H9 (cell line): Measurements from ENCODE around the gene PRTG. TPM values are rescaled to one million over a fixed set of nuclear protein-coding genes. Genes with fewer than 3 reads are reported as not detected.
A peak's percentile ranks its signal among the peaks of the same experiment; 100 is the strongest.

ENCODE experiments used
- DNase-seq: peaks from one replicate; pipeline ENCODE4 v3.0.0-alpha.2; 2017
- H2AFZ ChIP-seq: one replicate; pipeline ENCODE4 v1.6.1; 2013; ENCODE audit warnings: mild to moderate bottlenecking, low read length, control low read depth, moderate library complexity
- H2AK5ac ChIP-seq: 2 replicates; pipeline ENCODE4 v1.6.1; 2013; ENCODE audit warnings: low read length, control low read depth, mixed read lengths; ENCODE audit not compliant: insufficient read length
- H2BK120ac ChIP-seq: one replicate; pipeline ENCODE4 v1.6.1; 2013; ENCODE audit warnings: low read depth, mild to moderate bottlenecking, low read length, control low read depth, inconsistent platforms; ENCODE audit not compliant: poor library complexity, severe bottlenecking
- H2BK12ac ChIP-seq: 2 replicates; pipeline ENCODE4 v1.6.1; 2013; ENCODE audit warnings: low read length, control low read depth, mixed read lengths, low read depth; ENCODE audit not compliant: insufficient read length
- H2BK15ac ChIP-seq: 2 replicates; pipeline ENCODE4 v1.6.1; 2013; ENCODE audit warnings: low read depth, low read length, control low read depth
- H2BK20ac ChIP-seq: one replicate; pipeline ENCODE4 v1.6.1; 2013; ENCODE audit warnings: low read depth, mild to moderate bottlenecking, low read length, control low read depth, inconsistent platforms; ENCODE audit not compliant: poor library complexity, severe bottlenecking
- H2BK5ac ChIP-seq: 2 replicates; pipeline ENCODE4 v1.6.1; 2013; ENCODE audit warnings: low read length, control low read depth, mixed read lengths; ENCODE audit not compliant: insufficient read length
- H3K14ac ChIP-seq: 2 replicates; pipeline ENCODE4 v1.6.1; 2013; ENCODE audit warnings: low read length, control low read depth; ENCODE audit not compliant: insufficient read depth
- H3K18ac ChIP-seq: 2 replicates; pipeline ENCODE4 v1.6.1; 2013; ENCODE audit warnings: low read depth, mild to moderate bottlenecking, mixed read lengths, low read length, control low read depth; ENCODE audit not compliant: insufficient read length
- H3K23ac ChIP-seq: 2 replicates; pipeline ENCODE4 v1.6.1; 2013; ENCODE audit warnings: low read length, control low read depth, mixed read lengths, low read depth; ENCODE audit not compliant: insufficient read length
- H3K23me2 ChIP-seq: 2 replicates; pipeline ENCODE4 v1.6.1; 2013; ENCODE audit warnings: low read depth, mild to moderate bottlenecking, mixed read lengths, low read length, control low read depth; ENCODE audit not compliant: insufficient read length, poor library complexity, severe bottlenecking
- H3K27ac ChIP-seq: 2 replicates; pipeline ENCODE4 v1.5.1; 2013; ENCODE audit warnings: low read length, control low read depth, mixed read lengths, low read depth; ENCODE audit not compliant: insufficient read length
- H3K27me3 ChIP-seq: 2 replicates; pipeline ENCODE4 v1.6.1; 2013; ENCODE audit warnings: low read length, control low read depth, inconsistent platforms; ENCODE audit not compliant: insufficient read depth
- H3K4ac ChIP-seq: 2 replicates; pipeline ENCODE4 v1.6.1; 2013; ENCODE audit warnings: low read depth, mild to moderate bottlenecking, control low read depth, inconsistent platforms, low read length, moderate library complexity
- H3K4me1 ChIP-seq: 2 replicates; pipeline ENCODE4 v1.6.1; 2013; ENCODE audit warnings: low read length, control low read depth, inconsistent platforms; ENCODE audit not compliant: insufficient read depth
- H3K4me2 ChIP-seq: 2 replicates; pipeline ENCODE4 v1.6.1; 2013; ENCODE audit warnings: low read length, control low read depth, mixed read lengths; ENCODE audit not compliant: insufficient read length, insufficient read depth
- H3K56ac ChIP-seq: 2 replicates; pipeline ENCODE4 v1.6.1; 2013; ENCODE audit warnings: low read depth, mild to moderate bottlenecking, mixed read lengths, low read length, control low read depth; ENCODE audit not compliant: insufficient read length
- H3K79me1 ChIP-seq: 2 replicates; pipeline ENCODE4 v1.6.1; 2013; ENCODE audit warnings: low read depth, mild to moderate bottlenecking, moderate library complexity, low read length, control low read depth, inconsistent platforms; ENCODE audit not compliant: insufficient read depth, poor library complexity, severe bottlenecking
- H3K79me2 ChIP-seq: 2 replicates; pipeline ENCODE4 v1.6.1; 2013; ENCODE audit warnings: low read length, control low read depth, inconsistent platforms; ENCODE audit not compliant: insufficient read depth
- H3K9ac ChIP-seq: 2 replicates; pipeline ENCODE4 v1.6.1; 2013; ENCODE audit warnings: low read length, control low read depth, mixed read lengths; ENCODE audit not compliant: insufficient read length; ENCODE audit errors: extremely low read depth
- H3K9me3 ChIP-seq: one replicate; pipeline ENCODE4 v1.6.1; 2013; ENCODE audit warnings: low read depth, low read length, inconsistent platforms; ENCODE audit not compliant: control insufficient read depth
- H3T11ph ChIP-seq: one replicate; pipeline ENCODE4 v1.6.1; 2013; ENCODE audit warnings: mild to moderate bottlenecking, low read length, control low read depth, inconsistent platforms
- H4K20me1 ChIP-seq: one replicate; pipeline ENCODE4 v1.6.1; 2013; ENCODE audit not compliant: control insufficient read depth, insufficient read length, insufficient read depth
- H4K5ac ChIP-seq: 2 replicates; pipeline ENCODE4 v1.6.1; 2013; ENCODE audit warnings: low read depth, mild to moderate bottlenecking, mixed read lengths, low read length, control low read depth; ENCODE audit not compliant: insufficient read length
- H4K8ac ChIP-seq: replicated peaks from 2 replicates; pipeline ENCODE4 v1.6.1; 2013; ENCODE audit warnings: low read length, control low read depth, mixed read lengths, low read depth; ENCODE audit not compliant: insufficient read length
- H4K91ac ChIP-seq: 2 replicates; pipeline ENCODE4 v1.6.1; 2013; ENCODE audit warnings: low read depth, mild to moderate bottlenecking, moderate library complexity, mixed read lengths, low read length, control low read depth; ENCODE audit not compliant: insufficient read length
- H3K27ac Mint-ChIP-seq, 3 experiments: 2 replicates in 2 of 3; 3 replicates in 1 of 3; pipeline ENCODE4 v1.8.0; 2020 to 2021; ENCODE audit warnings: mixed read lengths in 3 of 3, mild to moderate bottlenecking in 1 of 3, moderate library complexity in 1 of 3
- H3K27me3 Mint-ChIP-seq: 2 replicates; pipeline ENCODE4 v1.8.0; 2021; ENCODE audit warnings: low read depth, mild to moderate bottlenecking, moderate library complexity, mixed read lengths
- H3K36me3 Mint-ChIP-seq, 3 experiments: 2 replicates in 2 of 3; 3 replicates in 1 of 3; pipeline ENCODE4 v1.8.0; 2020 to 2021; ENCODE audit warnings: low read depth in 3 of 3, mixed read lengths in 3 of 3; ENCODE audit not compliant: insufficient read depth in 1 of 3
- H3K4me1 Mint-ChIP-seq, 2 experiments: 2 replicates each; pipeline ENCODE4 v1.8.0; 2020; ENCODE audit warnings: mixed read lengths in 2 of 2
- H3K4me3 Mint-ChIP-seq, 2 experiments: 2 replicates in 1 of 2; 3 replicates in 1 of 2; pipeline ENCODE4 v1.8.0; 2020 to 2021; ENCODE audit warnings: mild to moderate bottlenecking in 2 of 2, mixed read lengths in 2 of 2, moderate library complexity in 1 of 2
- H3K9me3 Mint-ChIP-seq, 2 experiments: 2 replicates in 1 of 2; 3 replicates in 1 of 2; pipeline ENCODE4 v1.8.0; 2020; ENCODE audit warnings: mild to moderate bottlenecking in 2 of 2, mixed read lengths in 2 of 2, moderate library complexity in 1 of 2
- CTCF ChIP-seq: fragments of 200-600 bp; sonication (generic); conservative IDR thresholded peaks from 3 replicates; pipeline ENCODE4 v1.8.0; 2021; ENCODE audit warnings: antibody characterized with exemption, mild to moderate bottlenecking
- WGBS: extraction: QIAGEN DNeasy Blood & Tissue Kit; methylation state at CpG from one replicate; pipeline ENCODE4 v1.1.7; 2013; ENCODE audit warnings: missing lambda C conversion rate, low lambda C conversion rate, mixed read lengths; ENCODE audit not compliant: insufficient read length; ENCODE audit errors: extremely low coverage; 5-methylcytosine and 5-hydroxymethylcytosine counted together
- total RNA-seq: library from RNA; stranded (reverse); gene quantifications from 2 replicates; pipeline ENCODE4 v1.2.1, GENCODE V29; 2021

The PRTG gene
- total RNA-seq, 1 experiment from 2014 or later = 5.7 TPM

- no peak overlapping the region for H2BK12ac ChIP-seq
- no peak overlapping the region for H3K4ac ChIP-seq
- no peaks in the 10 kb centered on the region for H3K79me1 ChIP-seq
- no peak overlapping the region for H2BK120ac ChIP-seq
- no peak overlapping the region for H3K23ac ChIP-seq
- H3K23me2 ChIP-seq = peaks cover 13% of the 10 kb centered on the region
- no peak overlapping the region for H3T11ph ChIP-seq
- peak overlapping the region; percentile 78 for H3K14ac ChIP-seq
- H4K20me1 ChIP-seq = no peaks in the 10 kb centered on the region
- H3K27ac ChIP-seq = no peak overlapping the region
- Mint-ChIP-seq H3K27ac (no peak overlapping the region), H3K9me3 (peaks cover 0 to 8% of the 10 kb centered on the region in 2 experiments; a peak in 2 of 5 replicates), H3K4me1 (peaks cover 2 to 3% of the 10 kb centered on the region in 2 experiments; a peak in 2 of 4 replicates), H3K27me3 (peaks cover 45% of the 10 kb centered on the region), H3K4me3 (peak overlapping the region; percentile 58 to 79), H3K36me3 (peaks cover 0 to 8% (median 2%) of the 10 kb centered on the region in 3 experiments; a peak in 2 of 7 replicates)
- no peak overlapping the region for H2BK15ac ChIP-seq
- no peak for DNase-seq
- WGBS = no CpG with 5 or more reads among the region's 19 CpGs
- H2BK20ac ChIP-seq = no peak overlapping the region
- peak overlapping the region; percentile 63 for H3K4me2 ChIP-seq
- no peak overlapping the region for H4K5ac ChIP-seq
- H3K56ac ChIP-seq = no peak overlapping the region
- H2AFZ ChIP-seq = no peak overlapping the region
- H3K9ac ChIP-seq = peak overlapping the region; percentile 13
- peaks cover 21% of the 10 kb centered on the region; the same call in 1 of the 2 replicates for H3K27me3 ChIP-seq
- H3K79me2 ChIP-seq = no peaks in the 10 kb centered on the region
- TF ChIP-seq CTCF = no peak
- H2AK5ac ChIP-seq = no peak overlapping the region
- no peak overlapping the region for H4K91ac ChIP-seq
- H3K9me3 ChIP-seq = no peaks in the 10 kb centered on the region
- no peak overlapping the region for H2BK5ac ChIP-seq
- H3K4me1 ChIP-seq = no peaks in the 10 kb centered on the region
- H3K18ac ChIP-seq = peak overlapping the region; percentile 34
- H4K8ac ChIP-seq = no peak overlapping the region
Observed at GRCh38 chr15:55588815-55589115, 154.2 kb downstream of the PRTG start.
